ENCODE measurements around the gene DPAGT1. TPM values are rescaled to one million over a fixed set of nuclear protein-coding genes. Genes with fewer than 3 reads are reported as not detected.

DPAGT1 gene
- total RNA-seq, 2 donors from 2014 or later = 26.7 to 62.6 TPM

DNA sequence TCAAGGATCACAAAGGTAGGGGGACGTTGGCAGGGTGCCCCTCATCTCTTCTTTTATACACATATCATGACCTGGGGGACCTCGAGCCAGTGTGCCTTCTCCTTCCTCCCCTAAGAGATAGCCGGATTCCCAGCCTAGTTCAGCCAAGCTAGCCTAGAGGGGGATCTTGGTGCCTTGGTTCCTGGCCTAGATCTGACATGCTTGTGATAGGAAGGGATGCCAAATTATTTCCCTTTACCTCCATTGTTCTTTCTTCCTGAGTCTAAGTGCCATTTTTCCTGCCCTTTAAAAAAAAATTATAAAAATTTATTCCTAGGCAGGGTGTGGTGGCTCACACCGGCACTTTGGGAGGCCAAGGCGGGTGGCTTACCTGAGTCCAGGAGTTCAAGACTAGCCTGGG lies 12.7 kb upstream of the DPAGT1 start:
- TF ChIP-seq, protein P1, sequence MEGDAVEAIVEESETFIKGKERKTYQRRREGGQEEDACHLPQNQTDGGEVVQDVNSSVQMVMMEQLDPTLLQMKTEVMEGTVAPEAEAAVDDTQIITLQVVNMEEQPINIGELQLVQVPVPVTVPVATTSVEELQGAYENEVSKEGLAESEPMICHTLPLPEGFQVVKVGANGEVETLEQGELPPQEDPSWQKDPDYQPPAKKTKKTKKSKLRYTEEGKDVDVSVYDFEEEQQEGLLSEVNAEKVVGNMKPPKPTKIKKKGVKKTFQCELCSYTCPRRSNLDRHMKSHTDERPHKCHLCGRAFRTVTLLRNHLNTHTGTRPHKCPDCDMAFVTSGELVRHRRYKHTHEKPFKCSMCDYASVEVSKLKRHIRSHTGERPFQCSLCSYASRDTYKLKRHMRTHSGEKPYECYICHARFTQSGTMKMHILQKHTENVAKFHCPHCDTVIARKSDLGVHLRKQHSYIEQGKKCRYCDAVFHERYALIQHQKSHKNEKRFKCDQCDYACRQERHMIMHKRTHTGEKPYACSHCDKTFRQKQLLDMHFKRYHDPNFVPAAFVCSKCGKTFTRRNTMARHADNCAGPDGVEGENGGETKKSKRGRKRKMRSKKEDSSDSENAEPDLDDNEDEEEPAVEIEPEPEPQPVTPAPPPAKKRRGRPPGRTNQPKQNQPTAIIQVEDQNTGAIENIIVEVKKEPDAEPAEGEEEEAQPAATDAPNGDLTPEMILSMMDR (IDR thresholded peaks at IDR 0.05) = no peak
- no peak for TF ChIP-seq POLR2A (IDR thresholded peaks at IDR 0.05)
- Histone ChIP-seq H3K27me3 (no peaks in the 10 kb centered on the region), H3K9me3 (no peaks in the 10 kb centered on the region), H3K4me1 (peaks cover 4% of the 10 kb centered on the region), H3K4me3 (no peak overlapping the region), H3K27ac (no peak overlapping the region), H3K36me3 (replicated peaks in 1 of 2; ENCODE audit: insufficient read depth in 1 of 2, low read depth in 2 of 2) (peaks cover 0 to 10% of the 10 kb centered on the region in 2 donors)
- intact Hi-C loops (cut with DNase I) = no loop called here
- DNase-seq (no peak), ATAC-seq (no peak)
- 94 to 95% methylated on average over 4 to 5 of the region's 5 CpGs for WGBS, 2 donors

- intact Hi-C loops (cut with DNase I) = no loop called here
- 94% methylated on average over 9 of the region's 9 CpGs for WGBS, 2 donors
- peaks cover 0 to 10% of the 10 kb centered on the region in 2 donors for H3K36me3 ChIP-seq (replicated peaks in 1 of 2; ENCODE audit: insufficient read depth in 1 of 2, low read depth in 2 of 2)
Observed at GRCh38 chr11:119113716-119114115, 12.1 kb upstream of the DPAGT1 start.

GRCh38 chr11:119112314-119113020 lies 10.8 kb upstream of the DPAGT1 start:
- intact Hi-C loops (cut with DNase I) = no loop called here
- TF ChIP-seq POLR2A (IDR thresholded peaks at IDR 0.05) = no peak
- ATAC-seq (no peak), DNase-seq (no peak)
- H3K4me3 ChIP-seq = no peak overlapping the region
- peaks cover 0 to 10% of the 10 kb centered on the region in 2 donors for H3K36me3 ChIP-seq (replicated peaks in 1 of 2; ENCODE audit: insufficient read depth in 1 of 2, low read depth in 2 of 2)
- no peaks in the 10 kb centered on the region for H3K9me3 ChIP-seq
- peaks cover 19% of the 10 kb centered on the region for H3K4me1 ChIP-seq
- H3K27ac ChIP-seq = no peak overlapping the region
- 88 to 90% methylated on average over 7 to 12 of the region's 12 CpGs for WGBS, 2 donors
- H3K27me3 ChIP-seq = no peaks in the 10 kb centered on the region

More at GRCh38 chr11:119113716-119114115, 12.1 kb upstream of the DPAGT1 start:
- no peak for DNase-seq
- no peak for ATAC-seq
- Histone ChIP-seq H3K4me1 (peaks cover 11% of the 10 kb centered on the region), H3K9me3 (no peaks in the 10 kb centered on the region), H3K27ac (no peak overlapping the region), H3K27me3 (no peaks in the 10 kb centered on the region), H3K4me3 (no peak overlapping the region)
- TF ChIP-seq, protein P1 (IDR thresholded peaks at IDR 0.05) = no peak
- no peak for TF ChIP-seq POLR2A (IDR thresholded peaks at IDR 0.05)

GRCh38 chr11:119111361-119111925 lies 9.8 kb upstream of the DPAGT1 start:
- H3K36me3 ChIP-seq (replicated peaks in 1 of 2; ENCODE audit: insufficient read depth in 1 of 2, low read depth in 2 of 2) = peaks cover 0 to 10% of the 10 kb centered on the region in 2 donors
- WGBS, 2 donors = 88 to 91% methylated on average over 6 to 11 of the region's 11 CpGs
- no peak for TF ChIP-seq POLR2A (IDR thresholded peaks at IDR 0.05)
- TF ChIP-seq, protein P1 (IDR thresholded peaks at IDR 0.05) = no peak

GRCh38 chr11:119110439-119110838 lies 8.8 kb upstream of the DPAGT1 start:
- Histone ChIP-seq H3K4me1 (peaks cover 27% of the 10 kb centered on the region), H3K9me3 (no peaks in the 10 kb centered on the region), H3K27ac (no peak overlapping the region), H3K27me3 (no peaks in the 10 kb centered on the region), H3K4me3 (no peak overlapping the region), H3K36me3 (replicated peaks in 1 of 2; ENCODE audit: insufficient read depth in 1 of 2, low read depth in 2 of 2) (peaks cover 0 to 10% of the 10 kb centered on the region in 2 donors)
- WGBS, 2 donors = 80 to 94% methylated on average over 10 of the region's 10 CpGs
- intact Hi-C loops (cut with DNase I) = no loop called here
- ATAC-seq (no peak), DNase-seq (no peak)
- TF ChIP-seq, protein P1 (IDR thresholded peaks at IDR 0.05) = no peak
- TF ChIP-seq POLR2A (IDR thresholded peaks at IDR 0.05) = no peak

More at GRCh38 chr11:119111361-119111925, 9.8 kb upstream of the DPAGT1 start:
- Histone ChIP-seq H3K4me3 (no peak overlapping the region), H3K27me3 (no peaks in the 10 kb centered on the region), H3K4me1 (peaks cover 24% of the 10 kb centered on the region), H3K27ac (no peak overlapping the region), H3K9me3 (no peaks in the 10 kb centered on the region)
- DNase-seq (no peak), ATAC-seq (no peak)
- intact Hi-C loops (cut with DNase I) = no loop called here
